Panc1 (cell line): Measurements from ENCODE around the gene SARDH.

Experiments
- TCF7L2 ChIP-seq: IDR thresholded peaks from 2 replicates; pipeline ENCODE4 v1.6.1; 2011; ENCODE audit warnings: mild to moderate bottlenecking, low read depth, low read length, inconsistent platforms
- TF ChIP-seq, protein P1 (sequence below): fragments of 450-650 bp; IDR thresholded peaks from 2 replicates; pipeline ENCODE4 v1.5.1; 2017; ENCODE audit warnings: mild to moderate bottlenecking

DNA sequence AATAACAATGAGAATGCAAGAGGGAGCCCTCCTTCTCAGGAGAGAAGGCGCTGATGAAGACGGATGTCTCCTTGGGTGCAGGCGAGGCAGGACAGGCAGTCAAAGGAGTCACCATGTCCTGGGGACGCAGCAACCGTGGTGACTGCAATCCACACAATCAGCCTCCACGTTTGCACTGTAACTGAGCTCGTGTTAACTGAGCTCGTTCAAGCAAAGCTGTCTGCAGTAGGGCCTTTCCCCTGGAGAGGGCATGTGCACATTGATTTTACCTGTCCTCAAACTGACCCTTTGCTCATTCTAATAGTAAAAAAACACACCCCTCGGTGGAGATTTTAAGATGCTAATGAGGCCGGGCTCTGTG lies 2.8 kb downstream of the SARDH start:
- TF ChIP-seq, protein P1, sequence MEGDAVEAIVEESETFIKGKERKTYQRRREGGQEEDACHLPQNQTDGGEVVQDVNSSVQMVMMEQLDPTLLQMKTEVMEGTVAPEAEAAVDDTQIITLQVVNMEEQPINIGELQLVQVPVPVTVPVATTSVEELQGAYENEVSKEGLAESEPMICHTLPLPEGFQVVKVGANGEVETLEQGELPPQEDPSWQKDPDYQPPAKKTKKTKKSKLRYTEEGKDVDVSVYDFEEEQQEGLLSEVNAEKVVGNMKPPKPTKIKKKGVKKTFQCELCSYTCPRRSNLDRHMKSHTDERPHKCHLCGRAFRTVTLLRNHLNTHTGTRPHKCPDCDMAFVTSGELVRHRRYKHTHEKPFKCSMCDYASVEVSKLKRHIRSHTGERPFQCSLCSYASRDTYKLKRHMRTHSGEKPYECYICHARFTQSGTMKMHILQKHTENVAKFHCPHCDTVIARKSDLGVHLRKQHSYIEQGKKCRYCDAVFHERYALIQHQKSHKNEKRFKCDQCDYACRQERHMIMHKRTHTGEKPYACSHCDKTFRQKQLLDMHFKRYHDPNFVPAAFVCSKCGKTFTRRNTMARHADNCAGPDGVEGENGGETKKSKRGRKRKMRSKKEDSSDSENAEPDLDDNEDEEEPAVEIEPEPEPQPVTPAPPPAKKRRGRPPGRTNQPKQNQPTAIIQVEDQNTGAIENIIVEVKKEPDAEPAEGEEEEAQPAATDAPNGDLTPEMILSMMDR: no peak
- no peak for TF ChIP-seq TCF7L2
